Muscle layer of duodenum (tissue), 2 donors: Measurements from ENCODE around the gene ACAP3.
A peak's percentile ranks its signal among the peaks of the same experiment; 100 is the strongest.

Experiments used
- H3K27ac ChIP-seq: one replicate; pipeline ENCODE4 v1.7.0; 2013; ENCODE audit warnings: mild to moderate bottlenecking, low read length
- H3K27me3 ChIP-seq: one replicate; pipeline ENCODE4 v1.7.0; 2013; ENCODE audit warnings: low read depth, mild to moderate bottlenecking, control low read depth, low read length
- H3K36me3 ChIP-seq, 2 donors: one replicate each; pipeline ENCODE4 v1.7.0; 2013; ENCODE audit warnings: low read length in 2 of 2, control low read depth in 1 of 2, mild to moderate bottlenecking in 1 of 2; ENCODE audit not compliant: insufficient read depth in 2 of 2, control insufficient read depth in 1 of 2
- H3K4me1 ChIP-seq, 2 donors: one replicate each; pipeline ENCODE4 v1.7.0; 2013; ENCODE audit warnings: low read length in 2 of 2, mild to moderate bottlenecking in 2 of 2, control low read depth in 1 of 2, moderate library complexity in 1 of 2; ENCODE audit not compliant: insufficient read depth in 2 of 2, control insufficient read depth in 1 of 2
- H3K4me3 ChIP-seq, 2 donors: one replicate each; pipeline ENCODE4 v1.7.0; 2013; ENCODE audit warnings: low read length in 2 of 2, low read depth in 1 of 2, mild to moderate bottlenecking in 1 of 2
- H3K9me3 ChIP-seq, 2 donors: one replicate each; pipeline ENCODE4 v1.7.0; 2013; ENCODE audit warnings: low read length in 2 of 2, control low read depth in 1 of 2, mild to moderate bottlenecking in 1 of 2; ENCODE audit not compliant: control insufficient read depth in 1 of 2
- donor health status: healthy.

Gene ACAP3

DNA sequence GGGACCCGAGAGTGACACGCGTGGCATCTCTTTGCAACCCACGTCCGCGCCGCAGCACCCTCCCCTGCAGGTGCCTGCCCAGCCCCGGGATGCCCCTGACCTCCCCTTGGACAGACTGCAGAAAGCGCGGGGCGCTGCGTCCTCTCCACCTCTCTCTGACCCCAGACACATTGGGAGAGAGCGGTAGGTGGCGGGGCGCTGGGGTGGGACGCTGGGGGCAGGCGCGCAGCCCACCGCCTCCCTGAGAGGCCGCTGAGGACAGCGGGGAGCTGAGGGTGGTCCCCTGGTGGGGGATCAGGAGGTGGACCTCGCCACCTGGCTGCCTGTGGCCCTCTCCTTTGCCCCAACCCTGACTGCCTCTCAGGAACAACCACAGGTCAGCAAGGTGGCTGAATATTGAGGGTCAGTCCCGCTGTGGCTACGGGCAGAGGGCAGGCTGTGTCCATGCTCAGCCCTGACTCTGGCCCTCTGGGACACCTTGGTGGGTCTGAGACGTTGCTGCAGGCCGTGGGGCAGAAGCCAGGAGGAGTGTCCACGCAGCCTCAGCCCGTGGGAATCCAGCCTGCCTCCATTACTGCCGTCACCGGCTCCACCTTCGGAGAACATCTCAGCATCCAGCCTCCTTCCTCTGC lies 33.3 kb downstream of the ACAP3 start:
- no peaks in the 10 kb centered on the region for H3K9me3 ChIP-seq
- H3K27ac ChIP-seq: no peak overlapping the region
- H3K4me1 ChIP-seq: peaks cover 19 to 36% of the 10 kb centered on the region in 2 donors
- H3K36me3 ChIP-seq: no peaks in the 10 kb centered on the region
- peak overlapping the region; percentile 53 to 97 for H3K4me3 ChIP-seq
- no peaks in the 10 kb centered on the region for H3K27me3 ChIP-seq

DNA sequence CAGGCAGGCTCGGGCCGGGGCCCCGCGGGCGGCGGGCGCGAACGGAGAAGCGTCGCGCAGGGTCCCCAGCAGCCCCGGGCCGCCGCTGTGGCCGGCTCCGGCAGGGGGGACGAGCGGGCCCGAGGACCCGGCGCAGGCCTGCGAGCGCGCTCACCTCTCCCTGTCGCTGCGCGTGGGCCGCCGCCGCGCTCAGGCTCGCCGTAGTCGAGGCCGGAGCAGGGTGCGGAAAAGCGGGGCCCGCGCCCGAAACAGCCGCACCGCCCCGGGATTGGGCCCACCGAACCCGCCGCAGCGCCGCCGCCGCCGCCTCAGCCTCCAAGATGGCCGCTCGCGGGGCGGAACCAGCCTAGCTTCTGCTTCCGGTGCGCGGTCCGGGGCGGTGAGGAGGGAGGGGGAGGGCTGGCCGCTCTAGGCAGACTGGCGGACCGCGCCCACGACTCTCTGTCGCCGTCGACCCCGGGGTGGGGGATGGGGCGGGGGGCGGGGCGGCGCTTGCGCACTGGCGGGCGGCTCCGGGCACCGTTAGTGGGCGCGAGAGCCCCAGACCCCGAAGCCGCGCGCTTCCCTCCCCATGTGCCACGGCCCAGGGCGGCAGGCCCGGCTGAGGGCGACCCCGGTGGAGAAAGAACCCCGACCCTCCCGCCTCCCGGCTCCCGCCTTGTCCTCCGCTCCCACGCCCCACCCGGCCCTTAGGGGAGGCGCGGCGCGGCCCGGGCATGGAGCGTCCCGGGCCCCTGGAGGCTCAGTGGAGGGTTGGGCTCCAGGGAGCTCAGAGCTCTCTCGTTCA lies 34.0 kb downstream of the ACAP3 start, which contains the start of gene UBE2J2:
Gene UBE2J2, minus strand, starts transcription at position 343 of the 787 bp plus-strand sequence. CDS start 5,862 bp downstream, outside the sequence.
- Histone ChIP-seq H3K36me3 (no peaks in the 10 kb centered on the region), H3K27me3 (no peaks in the 10 kb centered on the region), H3K27ac (peak within 1 kb of the TSS; percentile 69), H3K9me3 (no peaks in the 10 kb centered on the region), H3K4me3 (peak within 1 kb of the TSS; percentile 78 to 97), H3K4me1 (peaks cover 19 to 36% of the 10 kb centered on the region in 2 donors)

DNA sequence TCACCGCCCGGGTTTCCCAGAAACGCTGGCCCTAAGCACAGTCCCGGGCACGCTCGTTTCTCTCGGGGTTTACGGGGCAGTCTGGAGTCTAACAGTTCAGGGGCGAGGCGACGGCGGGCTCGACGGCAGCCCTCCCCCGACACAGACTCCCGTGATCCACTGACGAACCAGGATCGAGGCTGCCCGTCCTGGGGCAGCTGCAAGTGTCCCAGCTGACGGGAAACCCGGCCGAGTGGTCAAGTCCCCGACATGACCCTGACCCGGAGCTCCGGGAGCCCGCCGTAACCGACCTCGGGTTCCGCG lies 34.6 kb downstream of the ACAP3 start:
- H3K4me3 ChIP-seq: peak overlapping the region; percentile 78 to 97
- no peaks in the 10 kb centered on the region for H3K36me3 ChIP-seq
- H3K27me3 ChIP-seq: no peaks in the 10 kb centered on the region
- no peaks in the 10 kb centered on the region for H3K9me3 ChIP-seq
- H3K27ac ChIP-seq: peak overlapping the region; percentile 69
- peaks cover 19 to 36% of the 10 kb centered on the region in 2 donors for H3K4me1 ChIP-seq

DNA sequence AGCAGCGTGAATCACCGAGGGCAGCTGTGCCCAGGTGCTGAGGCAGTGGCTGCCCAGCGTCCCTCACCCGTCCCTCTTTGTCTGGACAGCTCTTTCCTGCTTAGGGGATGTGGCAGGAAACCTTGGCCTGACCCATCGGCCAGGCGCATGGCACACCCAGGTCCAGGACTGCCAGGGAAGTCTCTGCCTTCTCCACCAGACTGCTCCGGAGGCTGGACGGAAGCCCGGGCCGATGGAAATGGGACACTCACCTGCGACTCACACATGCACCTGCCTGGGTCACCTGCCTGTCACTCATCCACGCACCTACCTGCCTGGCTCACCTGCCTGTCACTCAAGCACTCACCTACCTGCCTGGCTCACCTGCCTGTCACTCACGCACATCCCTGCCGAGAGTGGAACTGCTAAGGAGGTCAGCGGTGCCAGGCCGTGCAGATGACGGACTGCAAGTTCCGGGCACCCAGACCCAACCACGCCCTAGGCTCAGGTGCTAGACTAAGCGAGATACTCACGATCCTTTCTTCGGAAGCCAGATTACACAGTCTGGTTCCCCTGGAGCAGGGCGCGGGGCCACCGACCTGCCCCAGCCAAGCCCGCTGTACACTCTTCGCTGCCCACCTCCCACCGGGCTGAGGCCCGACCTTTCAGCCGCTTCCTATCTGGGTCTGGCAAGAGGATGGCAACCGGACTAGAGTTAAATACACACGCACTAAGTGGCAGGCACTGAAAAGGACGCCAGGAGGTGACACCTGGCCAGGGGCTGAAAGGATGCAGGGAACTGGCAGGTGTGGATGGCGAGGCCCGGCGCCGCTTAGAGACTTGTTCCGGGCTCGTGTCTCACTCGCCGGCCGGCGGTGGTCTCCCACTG lies 35.2 kb downstream of the ACAP3 start:
- H3K4me3 ChIP-seq: peak overlapping the region; percentile 78 to 97
- peaks cover 19 to 36% of the 10 kb centered on the region in 2 donors for H3K4me1 ChIP-seq
- H3K36me3 ChIP-seq: peaks cover 1 to 2% of the 10 kb centered on the region in 2 donors
- no peaks in the 10 kb centered on the region for H3K27me3 ChIP-seq
- peak overlapping the region; percentile 69 for H3K27ac ChIP-seq
- no peaks in the 10 kb centered on the region for H3K9me3 ChIP-seq

DNA sequence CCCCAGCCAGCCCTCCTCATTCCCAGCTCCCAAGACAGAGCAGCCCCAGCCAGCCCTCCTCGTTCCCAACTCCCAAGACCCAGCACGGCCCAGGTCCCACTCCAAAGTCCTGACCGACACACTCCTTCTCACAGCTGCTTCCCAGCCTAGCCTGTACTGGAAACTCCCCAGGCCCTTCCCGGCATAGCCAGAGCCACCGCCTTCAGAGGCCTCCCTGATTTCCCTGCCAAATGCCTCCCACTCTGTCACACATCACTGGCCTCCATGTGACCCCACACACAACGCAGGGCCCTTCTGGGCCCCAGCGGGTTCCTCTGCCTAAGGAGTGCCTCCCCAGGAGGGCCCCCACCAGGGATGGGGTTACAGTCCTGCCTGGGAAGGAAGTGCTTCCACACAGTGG lies 36.9 kb downstream of the ACAP3 start:
- peaks cover 7 to 11% of the 10 kb centered on the region in 2 donors for H3K36me3 ChIP-seq
- no peaks in the 10 kb centered on the region for H3K9me3 ChIP-seq
- peaks cover 19 to 36% of the 10 kb centered on the region in 2 donors for H3K4me1 ChIP-seq
- H3K27ac ChIP-seq: no peak overlapping the region
- H3K27me3 ChIP-seq: no peaks in the 10 kb centered on the region
- peak overlapping the region; percentile 5 to 26 for H3K4me3 ChIP-seq

DNA sequence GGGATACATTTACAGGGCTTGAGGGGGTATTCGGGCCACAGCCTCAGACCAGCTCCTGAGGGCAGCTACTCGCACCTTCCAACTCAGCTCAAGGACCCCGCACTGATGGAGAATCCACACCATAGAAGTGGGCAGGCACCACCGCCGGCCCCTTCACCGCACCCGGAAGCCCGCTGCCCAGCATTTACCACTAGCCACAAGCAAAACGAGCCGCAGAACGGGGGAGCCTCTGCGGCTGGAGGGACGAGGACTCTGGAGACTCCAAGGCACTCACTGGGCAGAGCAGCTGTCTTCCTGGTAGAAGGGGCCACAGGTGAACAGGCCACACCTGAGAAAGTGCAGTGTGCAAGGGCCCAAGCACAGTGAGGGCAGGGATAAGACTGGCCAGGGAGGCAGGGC lies 39.4 kb downstream of the ACAP3 start:
- H3K4me1 ChIP-seq: peaks cover 19 to 29% of the 10 kb centered on the region in 2 donors
- H3K27me3 ChIP-seq: no peaks in the 10 kb centered on the region
- H3K4me3 ChIP-seq: no peak overlapping the region
- no peak overlapping the region for H3K27ac ChIP-seq
- H3K36me3 ChIP-seq: peaks cover 11 to 29% of the 10 kb centered on the region in 2 donors
- no peaks in the 10 kb centered on the region for H3K9me3 ChIP-seq

DNA sequence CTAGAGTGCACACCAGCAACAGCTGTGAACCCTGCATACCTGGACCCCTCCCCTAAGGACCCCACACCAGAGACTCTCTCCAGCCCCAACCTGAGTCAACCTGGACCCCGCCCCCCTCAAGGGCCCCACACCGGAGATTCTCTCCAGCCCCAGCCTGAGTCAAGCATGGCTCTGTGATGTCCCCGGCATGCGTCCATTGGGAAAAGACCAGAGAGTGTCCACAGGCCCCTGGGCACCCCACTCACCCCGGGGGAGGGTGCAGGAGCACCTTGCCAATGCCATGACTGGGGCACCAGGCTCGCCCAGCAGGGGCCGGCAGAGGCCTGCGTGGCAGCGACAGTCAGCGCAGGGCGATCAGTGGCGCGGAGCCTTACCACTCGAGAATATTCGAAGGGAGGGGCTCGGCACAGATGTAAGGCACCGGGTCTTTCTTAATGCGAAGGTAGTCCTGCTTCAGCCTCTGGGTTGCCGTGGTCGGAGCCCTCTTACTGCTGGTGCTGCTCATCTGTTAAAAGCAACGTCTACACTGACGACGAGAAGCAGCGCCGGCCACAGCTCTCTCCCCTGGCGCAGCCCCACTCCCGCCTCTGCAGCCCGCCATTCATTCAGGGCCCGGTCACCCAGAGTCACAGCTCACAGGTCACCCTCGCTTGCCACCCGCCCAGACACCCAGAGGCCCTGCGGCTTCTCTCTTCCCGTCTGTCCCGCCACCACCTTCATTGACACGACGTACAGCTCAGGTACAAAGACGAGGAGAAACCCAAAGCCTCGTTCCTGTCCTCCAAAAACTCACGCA lies 40.0 kb downstream of the ACAP3 start:
- Histone ChIP-seq H3K36me3 (peaks cover 17 to 35% of the 10 kb centered on the region in 2 donors), H3K27me3 (no peaks in the 10 kb centered on the region), H3K9me3 (no peaks in the 10 kb centered on the region), H3K4me1 (peaks cover 19 to 25% of the 10 kb centered on the region in 2 donors), H3K27ac (no peak overlapping the region), H3K4me3 (no peak overlapping the region)

DNA sequence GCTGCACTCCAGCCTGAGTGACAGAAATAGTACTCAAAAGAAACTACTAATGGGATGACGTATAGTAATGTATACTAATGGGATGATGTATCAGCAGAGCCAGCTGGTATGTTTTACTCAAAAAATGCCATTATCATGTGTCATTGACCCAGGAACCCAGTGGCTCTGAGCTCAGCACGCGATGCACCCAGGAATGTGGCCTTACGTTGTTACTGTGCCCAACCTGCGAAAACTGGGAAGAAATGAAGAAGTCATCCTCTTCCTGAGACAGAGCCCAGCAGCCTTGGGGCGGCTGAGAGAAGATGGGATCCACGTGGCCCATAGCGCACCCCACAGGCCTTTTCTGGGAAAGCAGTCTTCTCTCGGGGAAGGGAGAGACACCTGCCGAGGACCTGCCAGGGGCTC lies 42.9 kb downstream of the ACAP3 start:
- H3K9me3 ChIP-seq: no peaks in the 10 kb centered on the region
- peaks cover 24 to 57% of the 10 kb centered on the region in 2 donors for H3K36me3 ChIP-seq
- H3K4me1 ChIP-seq: no peaks in the 10 kb centered on the region
- H3K4me3 ChIP-seq: no peak overlapping the region
- no peak overlapping the region for H3K27ac ChIP-seq
- no peaks in the 10 kb centered on the region for H3K27me3 ChIP-seq

DNA sequence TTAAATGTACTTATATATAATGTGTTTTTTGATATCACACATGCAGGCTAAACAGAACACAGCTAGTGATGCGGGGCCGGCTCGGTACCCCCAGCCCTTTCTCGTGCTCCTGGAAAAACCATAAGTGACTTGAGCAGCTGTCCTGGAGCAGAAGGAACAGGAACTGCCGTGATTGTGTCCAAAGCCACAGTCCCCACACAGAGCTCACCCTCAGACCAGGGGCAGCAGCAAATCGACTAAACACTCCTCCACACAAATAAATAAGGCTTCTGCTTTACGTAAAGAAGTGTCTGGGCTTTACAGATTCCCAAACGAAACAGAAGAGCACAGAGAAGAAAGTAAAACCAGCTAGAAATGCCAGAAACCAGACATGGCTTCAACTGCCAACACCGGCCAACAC lies 43.7 kb downstream of the ACAP3 start:
- H3K36me3 ChIP-seq: peaks cover 27 to 61% of the 10 kb centered on the region in 2 donors
- H3K27ac ChIP-seq: no peak overlapping the region
- no peaks in the 10 kb centered on the region for H3K27me3 ChIP-seq
- no peaks in the 10 kb centered on the region for H3K9me3 ChIP-seq
- H3K4me3 ChIP-seq: no peak overlapping the region
- H3K4me1 ChIP-seq: no peaks in the 10 kb centered on the region

DNA sequence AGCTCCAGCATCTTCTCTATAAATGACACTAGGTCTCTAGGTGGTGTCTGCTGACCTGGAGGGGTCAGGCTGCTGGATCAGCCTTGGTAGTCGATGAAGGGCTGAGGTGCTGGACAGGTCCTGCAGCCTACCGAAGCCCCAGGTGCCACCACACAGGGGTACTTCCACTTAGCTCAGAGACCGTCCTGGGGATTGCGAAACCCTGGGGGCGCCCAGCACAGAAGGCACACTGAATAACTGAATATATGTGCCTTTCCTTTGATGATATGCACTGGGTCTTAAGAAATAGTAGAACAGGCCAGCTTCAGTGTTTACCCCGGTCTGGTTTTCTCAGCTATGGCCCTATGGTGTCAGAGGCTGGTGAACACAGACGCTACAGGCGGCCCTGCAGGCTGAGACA lies 45.0 kb downstream of the ACAP3 start:
- Histone ChIP-seq H3K36me3 (peaks cover 30 to 65% of the 10 kb centered on the region in 2 donors), H3K9me3 (no peaks in the 10 kb centered on the region), H3K27me3 (no peaks in the 10 kb centered on the region), H3K4me1 (no peaks in the 10 kb centered on the region), H3K27ac (no peak overlapping the region), H3K4me3 (no peak overlapping the region)
